Adrenal gland (tissue), 5 donors: Measurements from ENCODE around the gene BRD4.

ENCODE experiments used
- POLR2A ChIP-seq, 2 donors: fragments of 450-650 bp; IDR thresholded peaks; one replicate each; pipeline ENCODE4 v1.6.1; 2017; ENCODE audit warnings: antibody characterized with exemption in 2 of 2, mild to moderate bottlenecking in 2 of 2, moderate library complexity in 1 of 2
- TF ChIP-seq, protein P1 (sequence below), 6 experiments: fragments of 450-650 bp in 4 of 6; fragments of 200-600 bp in 2 of 6; sonication (generic) in 1 of 6; IDR thresholded peaks; 1 replicate in 5 of 6; 2 replicates in 1 of 6; pipeline versions ENCODE4 v1.5.1 to v1.8.0; 2016 to 2021; ENCODE audit warnings: antibody characterized with exemption in 6 of 6, mild to moderate bottlenecking in 2 of 6, moderate library complexity in 1 of 6
- donor health status: DM: no; HTN: no; CAD: no.

- TF ChIP-seq POLR2A (IDR thresholded peaks at IDR 0.05), result no peak
- TF ChIP-seq, protein P1, sequence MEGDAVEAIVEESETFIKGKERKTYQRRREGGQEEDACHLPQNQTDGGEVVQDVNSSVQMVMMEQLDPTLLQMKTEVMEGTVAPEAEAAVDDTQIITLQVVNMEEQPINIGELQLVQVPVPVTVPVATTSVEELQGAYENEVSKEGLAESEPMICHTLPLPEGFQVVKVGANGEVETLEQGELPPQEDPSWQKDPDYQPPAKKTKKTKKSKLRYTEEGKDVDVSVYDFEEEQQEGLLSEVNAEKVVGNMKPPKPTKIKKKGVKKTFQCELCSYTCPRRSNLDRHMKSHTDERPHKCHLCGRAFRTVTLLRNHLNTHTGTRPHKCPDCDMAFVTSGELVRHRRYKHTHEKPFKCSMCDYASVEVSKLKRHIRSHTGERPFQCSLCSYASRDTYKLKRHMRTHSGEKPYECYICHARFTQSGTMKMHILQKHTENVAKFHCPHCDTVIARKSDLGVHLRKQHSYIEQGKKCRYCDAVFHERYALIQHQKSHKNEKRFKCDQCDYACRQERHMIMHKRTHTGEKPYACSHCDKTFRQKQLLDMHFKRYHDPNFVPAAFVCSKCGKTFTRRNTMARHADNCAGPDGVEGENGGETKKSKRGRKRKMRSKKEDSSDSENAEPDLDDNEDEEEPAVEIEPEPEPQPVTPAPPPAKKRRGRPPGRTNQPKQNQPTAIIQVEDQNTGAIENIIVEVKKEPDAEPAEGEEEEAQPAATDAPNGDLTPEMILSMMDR (IDR thresholded peaks at IDR 0.05), result no peak
Measured at GRCh38 chr19:15227261-15227660, 105.1 kb downstream of the BRD4 start.
